ENCODE data around the gene PKP3.

DNA sequence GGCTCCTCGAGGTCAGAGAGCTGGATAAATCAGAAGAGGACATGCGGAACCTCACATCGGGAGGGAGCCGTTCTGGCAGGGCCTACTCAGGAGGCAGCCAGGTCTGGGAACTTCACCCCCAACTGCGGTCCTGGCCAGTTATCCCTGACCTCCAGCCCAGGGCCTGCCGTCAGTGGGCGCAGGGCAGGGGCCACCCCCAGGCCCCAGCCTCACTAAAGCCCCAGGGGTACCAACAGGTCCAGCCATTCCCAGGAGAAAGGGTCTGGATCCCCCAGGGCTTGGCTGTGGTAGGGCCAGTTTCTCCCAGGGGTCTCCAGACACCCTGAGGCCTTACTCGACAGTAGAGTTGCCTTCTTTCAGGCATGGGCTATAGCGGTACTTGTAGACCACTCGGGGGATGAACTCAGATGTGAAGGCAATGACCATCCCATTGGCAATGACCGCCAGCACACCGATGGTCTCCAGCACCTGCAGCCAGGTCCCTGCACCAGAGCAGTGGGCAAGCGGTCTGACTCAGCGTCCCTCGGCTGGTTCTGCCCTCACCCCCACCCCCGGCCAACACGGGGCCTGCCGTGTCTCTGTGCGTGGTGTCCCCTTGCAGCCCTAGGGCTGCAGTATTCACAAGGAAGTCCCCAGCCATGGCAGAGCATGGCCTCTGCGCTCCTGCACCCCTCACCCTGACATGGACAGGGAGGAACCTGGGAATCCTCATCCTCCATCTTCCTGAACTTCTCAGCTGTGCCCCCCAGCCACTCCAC, 25.4 kb downstream of the PKP3 start:
- TF ChIP-seq, protein P1, sequence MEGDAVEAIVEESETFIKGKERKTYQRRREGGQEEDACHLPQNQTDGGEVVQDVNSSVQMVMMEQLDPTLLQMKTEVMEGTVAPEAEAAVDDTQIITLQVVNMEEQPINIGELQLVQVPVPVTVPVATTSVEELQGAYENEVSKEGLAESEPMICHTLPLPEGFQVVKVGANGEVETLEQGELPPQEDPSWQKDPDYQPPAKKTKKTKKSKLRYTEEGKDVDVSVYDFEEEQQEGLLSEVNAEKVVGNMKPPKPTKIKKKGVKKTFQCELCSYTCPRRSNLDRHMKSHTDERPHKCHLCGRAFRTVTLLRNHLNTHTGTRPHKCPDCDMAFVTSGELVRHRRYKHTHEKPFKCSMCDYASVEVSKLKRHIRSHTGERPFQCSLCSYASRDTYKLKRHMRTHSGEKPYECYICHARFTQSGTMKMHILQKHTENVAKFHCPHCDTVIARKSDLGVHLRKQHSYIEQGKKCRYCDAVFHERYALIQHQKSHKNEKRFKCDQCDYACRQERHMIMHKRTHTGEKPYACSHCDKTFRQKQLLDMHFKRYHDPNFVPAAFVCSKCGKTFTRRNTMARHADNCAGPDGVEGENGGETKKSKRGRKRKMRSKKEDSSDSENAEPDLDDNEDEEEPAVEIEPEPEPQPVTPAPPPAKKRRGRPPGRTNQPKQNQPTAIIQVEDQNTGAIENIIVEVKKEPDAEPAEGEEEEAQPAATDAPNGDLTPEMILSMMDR (conservative IDR thresholded peaks at IDR 0.05): no peak
- no peak for TF ChIP-seq ZFX (IDR thresholded peaks at IDR 0.05)
